HG03457 (cell line): Measurements from ENCODE around the gene PHGDH.

Experiments
- ATAC-seq: cut with Tn5 transposase; IDR thresholded peaks from one replicate; pipeline ENCODE4 v1.9.1; 2021; ENCODE audit warnings: moderate number of reproducible peaks; ENCODE audit not compliant: unreplicated experiment

The PHGDH gene

DNA sequence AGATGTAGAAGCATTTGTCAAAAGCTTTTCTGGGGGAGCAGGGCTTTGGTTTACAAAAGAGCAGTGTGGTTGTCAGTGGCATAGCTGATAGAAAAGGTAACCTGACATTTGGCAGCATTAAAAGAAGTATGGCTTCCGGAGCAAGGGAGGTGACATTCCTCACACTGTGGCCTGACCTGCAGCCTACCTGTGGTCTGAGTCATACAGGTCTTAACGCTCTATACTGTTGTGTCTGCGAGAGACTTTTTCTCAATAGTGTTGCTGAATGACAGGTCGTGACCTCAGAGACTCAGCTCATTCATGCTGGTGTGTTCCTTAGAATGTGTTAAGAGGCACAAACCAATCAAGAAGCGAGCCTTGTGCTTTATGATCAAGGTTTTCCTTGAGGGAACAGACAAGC is 19.3 kb downstream of the PHGDH start:
- no peak for ATAC-seq

DNA sequence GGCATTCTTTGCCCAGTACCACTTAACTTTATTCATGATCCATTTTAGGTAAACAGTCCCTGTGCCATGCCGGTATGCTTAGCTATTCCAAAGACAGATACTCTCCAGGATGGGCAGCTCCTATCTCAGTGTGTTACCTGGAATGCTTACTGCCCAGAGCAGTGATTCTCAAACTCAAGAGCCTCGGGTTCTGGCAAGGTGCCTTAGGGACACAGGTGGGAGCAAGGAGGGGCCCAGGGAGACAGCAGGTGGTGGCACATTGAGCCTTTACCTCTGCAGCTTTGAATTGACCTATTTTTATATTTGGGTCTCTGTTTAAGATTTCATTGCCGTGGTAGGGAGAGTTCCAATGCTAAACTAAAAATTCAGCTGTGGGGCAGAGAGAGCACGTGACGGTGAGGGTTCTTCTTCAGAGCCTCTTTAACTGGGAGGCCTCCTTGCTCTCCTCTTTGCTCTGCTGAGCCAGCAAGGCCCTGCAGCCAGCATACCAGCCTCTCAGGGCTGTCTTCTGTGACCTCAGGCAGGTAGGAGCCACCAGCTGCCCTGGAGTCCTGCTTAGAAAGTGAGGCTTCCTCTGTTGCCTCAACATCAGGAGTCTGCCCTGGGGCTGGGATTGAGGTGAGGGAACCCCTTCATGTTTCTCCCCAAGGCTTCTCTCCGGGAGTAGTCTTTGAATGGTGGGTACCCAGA is 20.2 kb downstream of the PHGDH start:
- no peak for ATAC-seq

DNA sequence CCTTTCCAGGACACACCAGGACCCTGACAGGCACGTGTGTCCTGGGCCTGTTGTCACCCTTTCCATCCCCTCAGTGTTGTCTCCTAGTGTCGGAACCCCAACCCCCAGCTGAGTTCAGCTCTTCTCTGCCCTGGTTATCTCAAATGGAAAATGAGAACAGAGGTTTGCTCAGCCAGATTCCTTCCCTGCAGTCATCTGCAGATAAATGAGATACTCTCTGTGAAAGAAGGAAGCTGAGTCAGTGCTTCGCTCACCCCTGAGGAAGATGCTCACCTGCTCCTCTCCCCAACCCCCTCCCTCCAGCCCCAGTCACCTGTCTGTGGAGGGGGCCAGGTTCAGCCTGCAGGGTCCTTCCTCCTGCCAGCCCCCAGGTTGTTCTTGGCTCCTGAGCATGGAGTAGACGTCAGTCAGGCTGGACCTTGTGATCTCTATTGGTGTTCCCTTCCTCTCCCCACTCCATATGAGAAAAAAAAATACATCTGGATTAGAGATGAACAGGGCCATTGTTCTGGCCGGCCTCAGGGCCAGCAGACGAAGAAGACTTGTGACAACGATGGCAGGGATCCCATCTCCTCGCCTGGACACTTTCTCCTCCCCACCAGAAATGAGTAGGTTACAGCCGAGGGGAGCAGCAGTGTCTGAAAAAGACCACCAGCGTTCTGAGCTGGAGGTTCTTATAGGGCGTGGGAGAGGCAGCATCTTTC is 20.9 kb downstream of the PHGDH start:
- no peak for ATAC-seq

DNA sequence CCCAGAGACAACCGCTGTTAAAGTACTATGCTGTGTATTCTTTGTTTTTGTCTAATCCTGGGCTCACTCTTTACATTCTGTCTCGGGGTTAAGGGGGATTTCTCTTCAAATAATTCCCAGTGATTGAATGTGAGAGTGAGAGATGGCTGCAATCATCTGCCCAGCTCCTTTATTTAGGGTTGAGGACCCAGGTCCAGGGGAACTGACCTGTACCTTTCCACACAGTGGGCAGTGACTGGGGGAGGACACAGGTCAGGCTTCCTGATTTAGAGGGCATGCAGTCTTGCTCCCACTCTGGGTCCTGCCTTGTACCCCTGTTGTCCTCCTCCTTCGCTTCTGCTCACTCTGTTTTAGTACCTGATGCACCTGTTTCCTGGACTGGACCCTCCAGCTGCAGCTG is 22.0 kb downstream of the PHGDH start:
- no peak for ATAC-seq

DNA sequence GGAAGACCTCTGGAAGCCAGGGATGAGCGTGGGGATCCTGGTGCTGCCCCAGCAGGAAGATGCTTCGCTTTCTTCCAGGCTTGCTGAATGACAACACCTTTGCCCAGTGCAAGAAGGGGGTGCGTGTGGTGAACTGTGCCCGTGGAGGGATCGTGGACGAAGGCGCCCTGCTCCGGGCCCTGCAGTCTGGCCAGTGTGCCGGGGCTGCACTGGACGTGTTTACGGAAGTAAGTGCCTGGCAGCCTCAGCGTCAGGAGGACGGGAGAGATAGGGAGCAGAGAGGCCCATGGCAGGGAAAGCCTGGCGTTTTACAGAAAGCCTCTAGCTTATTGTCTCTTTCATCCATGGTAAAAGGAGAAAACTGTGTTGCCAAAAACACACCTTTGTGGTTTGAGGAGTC is 23.5 kb downstream of the PHGDH start:
- no peak for ATAC-seq

DNA sequence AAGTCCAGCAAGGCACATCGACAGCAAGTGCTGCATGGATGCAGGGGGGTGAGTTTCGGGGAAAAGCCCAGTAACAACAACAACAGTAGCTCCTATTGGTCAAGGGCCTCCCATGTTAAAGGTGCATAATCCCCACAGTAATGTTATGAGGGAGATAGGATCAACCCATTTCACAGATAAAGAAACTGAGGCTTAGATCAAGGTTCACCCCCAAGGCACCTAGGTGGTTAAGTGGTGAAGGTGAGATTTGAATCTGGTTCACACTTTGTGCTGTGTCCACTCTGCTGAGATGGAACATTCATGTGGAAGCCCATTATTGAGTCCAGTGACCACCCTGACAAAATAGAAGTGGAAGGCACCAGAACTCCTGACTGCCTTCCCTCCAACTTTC is 24.9 kb downstream of the PHGDH start:
- ATAC-seq, result no peak

DNA sequence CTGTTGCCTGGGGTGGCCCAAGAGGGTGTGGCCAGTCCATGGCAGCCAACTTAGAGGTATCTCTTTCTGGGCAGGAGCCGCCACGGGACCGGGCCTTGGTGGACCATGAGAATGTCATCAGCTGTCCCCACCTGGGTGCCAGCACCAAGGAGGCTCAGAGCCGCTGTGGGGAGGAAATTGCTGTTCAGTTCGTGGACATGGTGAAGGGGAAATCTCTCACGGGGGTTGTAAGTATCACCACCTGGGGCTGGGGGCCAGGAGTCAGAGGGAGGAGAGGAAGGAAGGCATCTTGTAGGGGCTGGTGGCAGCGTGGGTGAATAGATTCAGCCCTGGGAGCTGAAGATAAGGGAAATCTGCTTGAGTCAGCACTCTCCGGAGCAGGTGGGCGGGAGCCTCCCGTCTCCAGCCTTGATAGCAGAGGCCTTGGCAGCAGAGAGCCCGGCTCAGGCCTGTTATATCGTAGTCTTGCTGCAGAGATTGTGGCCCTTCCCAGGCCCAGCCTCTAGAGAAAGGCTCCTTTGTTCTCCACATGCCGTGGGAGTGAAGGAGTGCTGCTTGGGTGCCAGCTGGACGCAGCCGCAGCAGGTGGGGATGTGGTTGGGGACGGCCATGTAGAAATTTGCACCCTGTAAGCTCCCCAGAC is 25.4 kb downstream of the PHGDH start:
- ATAC-seq, result no peak

DNA sequence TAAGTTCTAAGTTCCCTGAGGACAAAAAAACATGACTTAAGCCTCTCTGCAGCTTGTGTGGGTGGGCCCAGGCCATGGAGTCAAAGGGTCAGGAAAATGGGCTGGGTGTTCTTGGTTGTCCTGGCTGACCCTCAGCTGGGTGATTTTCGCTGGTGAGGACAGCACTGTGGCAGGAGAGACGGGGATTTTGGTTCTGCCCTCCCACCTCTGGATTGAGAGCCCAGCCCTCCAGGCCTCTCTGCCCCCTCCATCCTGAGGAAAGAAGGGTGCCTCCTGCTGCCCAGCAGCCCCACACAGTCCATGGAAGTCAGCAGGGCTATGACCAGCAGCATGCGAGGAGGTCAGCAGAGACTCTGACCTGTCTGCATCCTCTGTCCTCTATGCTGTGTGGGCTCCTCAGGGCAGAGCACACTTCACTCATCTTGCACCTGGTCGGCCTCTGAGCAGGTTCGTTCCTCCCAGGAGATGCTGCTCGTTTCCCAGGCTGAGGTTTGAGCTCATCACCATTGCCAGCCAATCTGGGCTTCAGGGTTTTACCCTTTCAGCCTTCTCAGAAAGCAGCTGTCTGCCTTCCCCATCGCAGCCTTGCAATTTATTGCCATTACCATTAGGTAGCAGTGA is 26.5 kb downstream of the PHGDH start:
- ATAC-seq, result no peak

DNA sequence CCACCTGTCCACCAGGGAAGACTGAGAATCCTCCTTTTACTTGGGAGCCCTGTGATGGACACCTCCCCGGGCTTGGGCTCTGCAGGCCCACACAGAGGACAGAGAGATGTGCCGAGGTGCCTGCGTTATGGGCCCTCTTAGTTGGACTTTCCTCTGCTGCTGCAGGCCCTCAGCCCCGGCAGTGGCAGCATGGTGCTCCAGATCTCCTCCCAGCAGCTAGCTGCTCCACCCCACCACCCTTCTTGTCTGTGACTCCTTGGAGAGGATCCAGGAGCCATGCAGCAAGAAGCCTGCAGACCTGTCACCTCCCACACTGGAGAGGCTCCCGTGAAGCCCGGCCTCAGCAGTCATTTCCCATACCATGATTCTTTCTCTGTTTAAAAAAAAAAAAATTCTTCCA is 27.4 kb downstream of the PHGDH start:
- no peak for ATAC-seq

DNA sequence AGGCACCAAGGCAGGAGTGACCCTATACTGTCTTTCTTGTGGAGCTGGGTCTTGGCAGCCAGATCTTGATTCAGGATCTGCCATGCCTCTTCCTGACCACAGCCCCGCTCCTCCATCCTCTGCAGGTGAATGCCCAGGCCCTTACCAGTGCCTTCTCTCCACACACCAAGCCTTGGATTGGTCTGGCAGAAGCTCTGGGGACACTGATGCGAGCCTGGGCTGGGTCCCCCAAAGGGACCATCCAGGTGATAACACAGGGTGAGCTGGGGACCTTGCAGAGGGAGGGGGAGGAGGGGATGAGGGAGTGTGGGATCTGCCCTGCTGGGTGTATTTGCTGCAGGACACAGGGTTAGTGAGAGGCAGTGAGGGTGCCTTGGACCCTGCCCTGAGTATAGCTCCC is 28.5 kb downstream of the PHGDH start:
- no peak for ATAC-seq

DNA sequence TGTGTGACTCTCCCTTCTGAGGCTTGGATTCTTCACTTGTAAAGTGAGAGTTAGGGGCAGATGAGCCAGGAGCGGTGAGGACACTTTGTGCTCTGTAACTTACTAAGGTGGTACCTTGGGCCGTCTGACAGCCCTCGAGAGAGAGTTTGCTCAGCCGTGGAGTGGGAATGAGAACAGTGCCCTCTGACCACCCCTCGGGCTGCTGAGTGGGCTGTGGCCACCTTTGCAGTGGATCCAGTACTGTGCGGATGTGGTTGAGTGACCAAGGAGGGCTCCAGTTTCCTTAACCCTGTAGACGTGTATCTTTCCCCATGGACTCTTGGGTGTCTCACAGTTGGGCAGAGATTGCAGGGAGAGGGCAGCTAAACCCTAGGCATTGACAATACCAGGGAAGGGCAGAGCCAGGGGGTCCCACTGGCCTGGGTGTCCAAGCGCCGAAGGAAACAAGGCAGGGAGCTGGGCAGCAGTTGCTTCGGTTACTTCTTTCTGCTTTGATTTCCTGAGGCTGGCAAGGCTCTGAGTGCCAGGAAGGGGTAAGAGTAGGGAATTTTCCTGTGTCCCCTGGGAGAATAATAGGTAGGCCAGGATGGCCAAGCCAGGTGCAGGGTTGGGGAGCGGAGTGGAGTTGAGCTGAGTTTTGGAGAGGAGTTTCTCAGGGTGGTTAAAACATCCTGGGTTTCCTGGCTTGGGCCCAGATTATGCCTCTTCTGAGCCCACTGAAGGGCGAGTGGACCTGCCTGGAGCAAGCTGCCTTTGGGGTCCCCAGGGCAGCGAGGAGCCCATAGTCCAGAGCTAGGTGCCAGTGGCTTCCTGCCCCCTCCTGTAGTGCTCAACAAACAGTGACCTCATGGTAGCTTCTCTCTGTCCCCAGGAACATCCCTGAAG is 29.4 kb downstream of the PHGDH start:
- no peak for ATAC-seq

DNA sequence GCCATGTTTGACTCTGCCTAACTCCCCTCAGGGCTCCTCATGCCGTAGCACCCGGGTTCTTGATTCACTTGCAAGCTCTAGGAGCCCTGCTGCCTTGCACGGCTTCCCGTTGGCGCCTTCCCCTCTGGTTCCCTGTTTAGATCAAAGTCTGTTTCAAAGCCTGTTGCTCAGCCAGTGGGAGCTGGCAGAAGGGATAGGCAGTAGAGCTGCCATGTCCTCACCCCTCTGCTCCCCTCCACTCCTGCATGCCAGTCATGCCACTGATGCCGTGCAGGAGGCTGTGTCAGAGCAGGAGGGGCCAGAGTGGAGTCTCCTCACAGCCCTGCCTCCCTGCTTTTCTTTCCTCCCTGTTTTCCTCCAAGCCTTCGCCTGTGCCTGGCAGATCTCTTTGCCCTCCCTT is 30.5 kb downstream of the PHGDH start:
- no peak for ATAC-seq

DNA sequence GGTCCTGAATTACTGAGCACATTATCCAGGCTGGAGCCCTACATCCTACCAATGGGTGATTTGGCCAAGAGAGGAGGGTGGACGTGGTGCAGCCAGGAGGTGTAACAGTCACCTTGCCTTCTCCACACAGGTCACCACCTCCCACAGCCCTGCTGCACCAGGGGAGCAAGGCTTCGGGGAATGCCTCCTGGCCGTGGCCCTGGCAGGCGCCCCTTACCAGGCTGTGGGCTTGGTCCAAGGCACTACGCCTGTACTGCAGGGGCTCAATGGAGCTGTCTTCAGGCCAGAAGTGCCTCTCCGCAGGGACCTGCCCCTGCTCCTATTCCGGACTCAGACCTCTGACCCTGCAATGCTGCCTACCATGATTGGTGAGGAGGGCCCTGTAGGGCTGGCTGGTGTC is 30.9 kb downstream of the PHGDH start:
- ATAC-seq, result no peak

DNA sequence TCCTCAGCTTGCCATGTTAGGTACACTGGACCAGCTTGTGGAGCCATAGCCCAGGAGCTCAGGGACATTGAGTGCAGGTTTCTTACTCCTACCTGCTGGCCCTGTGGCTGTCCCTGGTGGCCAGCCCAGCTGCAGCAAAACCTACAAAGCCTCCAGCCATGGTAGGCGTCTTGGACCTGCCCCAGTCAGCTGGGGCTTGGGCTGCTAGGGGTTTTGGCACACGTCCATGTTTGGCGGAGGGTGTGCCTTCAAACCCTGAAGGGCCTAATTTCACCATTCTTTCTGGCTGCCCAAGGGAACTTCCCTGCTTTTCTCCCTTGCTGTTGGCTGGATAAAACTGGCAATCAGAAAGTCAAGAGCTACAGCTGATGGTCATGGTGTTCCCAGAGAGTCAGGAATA is 31.6 kb downstream of the PHGDH start:
- no peak for ATAC-seq

DNA sequence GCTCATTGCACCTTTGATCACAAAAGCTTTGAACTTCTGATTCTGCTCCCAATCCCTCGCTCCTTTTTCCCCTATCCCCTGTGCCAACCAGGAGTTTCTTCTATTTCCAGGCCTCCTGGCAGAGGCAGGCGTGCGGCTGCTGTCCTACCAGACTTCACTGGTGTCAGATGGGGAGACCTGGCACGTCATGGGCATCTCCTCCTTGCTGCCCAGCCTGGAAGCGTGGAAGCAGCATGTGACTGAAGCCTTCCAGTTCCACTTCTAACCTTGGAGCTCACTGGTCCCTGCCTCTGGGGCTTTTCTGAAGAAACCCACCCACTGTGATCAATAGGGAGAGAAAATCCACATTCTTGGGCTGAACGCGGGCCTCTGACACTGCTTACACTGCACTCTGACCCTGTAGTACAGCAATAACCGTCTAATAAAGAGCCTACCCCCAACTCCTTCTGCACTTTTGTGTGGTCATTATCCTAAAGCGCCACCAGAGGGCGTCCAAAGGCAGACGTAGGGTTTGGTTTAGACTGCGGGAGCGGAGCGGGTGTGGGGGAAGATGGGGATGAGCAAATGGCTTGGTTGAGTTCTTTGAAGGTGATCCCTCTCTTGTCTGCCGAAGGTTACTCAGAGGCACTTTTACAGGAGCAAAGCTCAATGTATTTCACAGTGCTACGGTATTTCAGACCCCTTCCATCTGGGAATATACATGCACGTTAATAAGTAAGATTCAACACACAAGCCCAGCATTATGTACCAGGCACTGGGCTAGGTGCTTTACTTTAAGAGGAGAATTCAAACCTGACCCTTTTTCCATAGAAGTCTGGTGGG is 32.3 kb downstream of the PHGDH start:
- ATAC-seq, result no peak

DNA sequence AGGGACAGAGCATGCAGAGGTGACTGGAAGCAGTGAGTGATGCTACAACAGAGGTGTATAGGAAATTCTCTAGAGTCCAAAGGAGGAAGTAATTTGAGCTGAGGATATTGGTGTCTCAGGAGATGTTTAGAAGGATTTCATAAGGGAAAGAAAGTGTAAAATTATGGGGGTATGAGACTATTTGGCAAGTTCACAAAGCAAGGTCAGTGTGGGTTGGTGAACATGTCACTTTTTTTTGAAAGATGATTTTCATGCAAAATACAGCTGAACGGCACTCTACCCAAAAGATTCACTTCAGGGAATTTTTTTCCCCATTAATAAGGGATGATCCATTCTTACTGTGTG is 32.8 kb downstream of the PHGDH start:
- ATAC-seq, result no peak

DNA sequence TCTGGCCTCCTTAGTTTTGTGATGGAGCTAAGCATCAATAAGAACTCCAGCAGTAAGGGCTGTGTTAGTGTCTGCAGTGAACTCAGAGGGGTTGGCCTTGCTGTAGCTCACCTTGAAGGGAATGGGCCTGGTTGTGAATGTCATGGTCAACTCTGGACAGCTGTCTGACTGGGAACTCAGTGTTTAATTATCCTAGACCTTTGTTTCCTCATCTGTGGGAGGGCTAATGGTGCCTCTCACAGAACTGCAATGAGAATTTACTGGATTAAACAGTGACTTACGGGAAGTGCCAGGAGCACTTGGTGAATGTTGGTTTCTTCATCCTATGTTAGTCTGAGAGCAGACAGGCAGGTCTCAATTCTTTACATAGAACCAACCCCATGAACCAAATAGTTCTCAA is 33.3 kb downstream of the PHGDH start:
- no peak for ATAC-seq

DNA sequence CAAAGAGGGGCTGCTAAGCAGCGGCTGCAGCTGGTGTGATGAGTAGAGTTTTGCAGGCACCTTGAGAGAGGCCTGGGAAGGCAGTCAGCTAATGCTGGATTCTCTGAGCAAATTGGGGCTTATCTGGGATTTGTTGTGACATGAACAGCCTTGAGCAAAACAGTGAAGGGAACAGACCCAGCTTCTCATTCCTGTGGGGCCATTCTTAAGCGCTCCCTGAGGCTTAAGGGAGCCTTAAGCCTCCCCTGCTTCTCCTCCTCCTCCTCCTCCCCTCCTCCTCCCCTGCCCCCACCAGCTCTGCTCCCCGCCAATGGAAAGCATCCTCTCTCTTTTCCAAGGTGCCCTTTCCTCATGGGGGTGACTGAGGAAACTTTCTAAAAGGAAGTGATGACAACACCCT is 35.7 kb downstream of the PHGDH start:
- no peak for ATAC-seq

DNA sequence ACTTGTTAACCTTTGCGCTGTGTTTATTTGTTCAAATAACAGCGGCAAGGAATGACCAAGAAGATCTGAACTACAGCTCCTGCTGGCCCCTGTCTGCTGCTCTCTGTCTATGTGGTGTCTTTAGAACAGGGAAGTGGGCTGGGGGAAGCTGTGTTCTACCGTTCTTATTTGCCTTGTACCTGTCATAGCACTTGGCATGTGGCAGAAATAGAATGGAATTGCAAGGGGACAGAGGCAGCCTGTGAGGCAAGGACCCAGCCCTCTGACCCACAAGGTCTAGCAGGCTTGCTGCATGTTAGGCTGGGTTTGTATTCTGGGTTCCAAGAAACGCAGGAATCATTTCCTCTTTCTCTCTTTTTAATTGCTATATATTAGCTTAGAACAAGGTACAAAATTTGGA is 36.3 kb downstream of the PHGDH start:
- no peak for ATAC-seq

DNA sequence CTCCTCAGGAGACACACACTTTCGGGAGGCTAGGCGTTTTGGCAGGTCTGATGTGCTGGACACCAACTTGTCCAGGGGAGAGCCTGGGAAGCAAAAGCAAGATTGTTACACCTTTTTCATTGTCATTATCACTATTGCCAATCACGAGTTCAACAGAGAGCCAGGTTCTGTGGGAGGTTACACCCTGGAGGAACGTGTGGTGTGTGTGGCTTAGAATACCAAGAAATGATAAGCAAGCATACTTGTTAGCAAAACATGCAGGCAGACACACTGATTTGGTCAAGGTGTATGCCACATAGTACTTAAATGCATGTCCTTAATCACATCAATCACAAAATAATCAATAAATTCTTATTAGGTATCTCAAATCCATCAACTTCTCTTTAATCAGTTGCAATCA is 40.9 kb downstream of the PHGDH start:
- ATAC-seq, result no peak
